T-cell (primary cell): ENCODE measurements around the gene CKLF. TPM values are rescaled to one million over a fixed set of nuclear protein-coding genes. Genes with fewer than 3 reads are reported as not detected.

Source experiments
- ATAC-seq, 4 experiments: fragments of 200-7000 bp in 3 of 4; fragments of 150-1000 bp in 1 of 4; cut with Tn5 transposase; replicated peaks in 1 of 4; 1 replicate in 3 of 4; 2 replicates in 1 of 4; pipeline ENCODE4 v1.10.0; 2021; ENCODE audit warnings: moderate library complexity in 3 of 4, mild to moderate bottlenecking in 2 of 4, moderate number of reproducible peaks in 1 of 4
- CTCF ChIA-PET, 2 donors: fragments of 300-600 bp; sonication (Branson Sonifier 250); formaldehyde crosslinking; loops; one replicate each; lab custom pipeline; 2022; ENCODE audit warnings: antibody characterized with exemption in 2 of 2; lab: Charles Lee
- POLR2A ChIA-PET, 2 donors: fragments of 300-600 bp; sonication (Branson Sonifier 250); formaldehyde crosslinking; loops; one replicate each; lab custom pipeline; 2022; ENCODE audit warnings: antibody characterized with exemption in 2 of 2; lab: Charles Lee
- DNase-seq, 35 experiments: peaks; one replicate each; pipeline versions ENCODE4 v3.0.0 to v3.0.0-alpha.2; 2013 to 2023
- H3K27ac ChIP-seq: one replicate; pipeline ENCODE4 v1.5.1; 2013; ENCODE audit warnings: low read length
- H3K27me3 ChIP-seq, 2 experiments: replicated peaks in 1 of 2; 1 replicate in 1 of 2; 2 replicates in 1 of 2; pipeline versions ENCODE4 v1.6.1 to v1.7.0; 2013; ENCODE audit warnings: low read length in 1 of 2, mixed read lengths in 1 of 2; ENCODE audit not compliant: control insufficient read depth in 2 of 2, insufficient read depth in 2 of 2; ENCODE audit errors: extremely low read depth in 1 of 2
- H3K36me3 ChIP-seq, 2 donors: 1 replicate in 1 of 2; 2 replicates in 1 of 2; pipeline versions ENCODE4 v1.6.1 to v1.7.0; 2013; ENCODE audit warnings: low read length in 1 of 2; ENCODE audit not compliant: control insufficient read depth in 2 of 2, insufficient read depth in 1 of 2; ENCODE audit errors: extremely low read depth in 1 of 2
- H3K4me1 ChIP-seq, 2 experiments: 1 replicate in 1 of 2; 2 replicates in 1 of 2; pipeline versions ENCODE4 v1.6.1 to v1.7.0; 2013; ENCODE audit warnings: low read length in 2 of 2, mixed read lengths in 1 of 2; ENCODE audit not compliant: insufficient read depth in 2 of 2, control insufficient read depth in 1 of 2; ENCODE audit errors: extremely low read depth in 1 of 2
- H3K4me3 ChIP-seq, 2 donors: 1 replicate in 1 of 2; 2 replicates in 1 of 2; pipeline versions ENCODE4 v1.5.1 to v1.7.0; 2013; ENCODE audit warnings: mild to moderate bottlenecking in 2 of 2, low read length in 1 of 2, moderate library complexity in 1 of 2; ENCODE audit not compliant: control insufficient read depth in 1 of 2; ENCODE audit errors: extremely low read depth in 1 of 2
- H3K9me3 ChIP-seq: 2 replicates; pipeline ENCODE4 v1.7.0; 2013
- H3K27ac Mint-ChIP-seq, 2 donors: one replicate each; pipeline ENCODE4 v1.8.0; 2020 to 2021; ENCODE audit warnings: mild to moderate bottlenecking in 2 of 2, mixed read lengths in 2 of 2
- H3K27me3 Mint-ChIP-seq, 2 donors: one replicate each; pipeline ENCODE4 v1.8.0; 2021 to 2022; ENCODE audit warnings: mixed read lengths in 2 of 2
- H3K36me3 Mint-ChIP-seq: one replicate; pipeline ENCODE4 v1.8.0; 2021; ENCODE audit warnings: mixed read lengths
- H3K4me1 Mint-ChIP-seq, 3 donors: one replicate each; pipeline ENCODE4 v1.8.0; 2020 to 2022; ENCODE audit warnings: mixed read lengths in 3 of 3, mild to moderate bottlenecking in 1 of 3
- H3K4me3 Mint-ChIP-seq, 3 donors: one replicate each; pipeline ENCODE4 v1.8.0; 2020 to 2022; ENCODE audit warnings: mild to moderate bottlenecking in 3 of 3, mixed read lengths in 3 of 3, moderate library complexity in 3 of 3
- H3K9me3 Mint-ChIP-seq, 3 donors: one replicate each; pipeline ENCODE4 v1.8.0; 2020 to 2022; ENCODE audit warnings: mixed read lengths in 3 of 3
- WGBS: methylation state at CpG from one replicate; pipeline ENCODE4 v1.1.5; 2013; ENCODE audit warnings: missing lambda C conversion rate; ENCODE audit not compliant: insufficient coverage; 5-methylcytosine and 5-hydroxymethylcytosine counted together
- total RNA-seq, 35 experiments: library from RNA in 6 of 35; stranded (reverse) in 6 of 35; fragments of 120-200 nt in 1 of 35; gene quantifications; one replicate each; pipeline versions ENCODE4 v1.2.1 to v1.2.4 and lab custom pipeline; 2013 to 2026

CKLF gene
- total RNA-seq, 5 donors from 2014 or later (not counting 1 experiment from before 2014, with no cell fraction given): 25.3 to 67.8 (median 58.3) TPM

DNA sequence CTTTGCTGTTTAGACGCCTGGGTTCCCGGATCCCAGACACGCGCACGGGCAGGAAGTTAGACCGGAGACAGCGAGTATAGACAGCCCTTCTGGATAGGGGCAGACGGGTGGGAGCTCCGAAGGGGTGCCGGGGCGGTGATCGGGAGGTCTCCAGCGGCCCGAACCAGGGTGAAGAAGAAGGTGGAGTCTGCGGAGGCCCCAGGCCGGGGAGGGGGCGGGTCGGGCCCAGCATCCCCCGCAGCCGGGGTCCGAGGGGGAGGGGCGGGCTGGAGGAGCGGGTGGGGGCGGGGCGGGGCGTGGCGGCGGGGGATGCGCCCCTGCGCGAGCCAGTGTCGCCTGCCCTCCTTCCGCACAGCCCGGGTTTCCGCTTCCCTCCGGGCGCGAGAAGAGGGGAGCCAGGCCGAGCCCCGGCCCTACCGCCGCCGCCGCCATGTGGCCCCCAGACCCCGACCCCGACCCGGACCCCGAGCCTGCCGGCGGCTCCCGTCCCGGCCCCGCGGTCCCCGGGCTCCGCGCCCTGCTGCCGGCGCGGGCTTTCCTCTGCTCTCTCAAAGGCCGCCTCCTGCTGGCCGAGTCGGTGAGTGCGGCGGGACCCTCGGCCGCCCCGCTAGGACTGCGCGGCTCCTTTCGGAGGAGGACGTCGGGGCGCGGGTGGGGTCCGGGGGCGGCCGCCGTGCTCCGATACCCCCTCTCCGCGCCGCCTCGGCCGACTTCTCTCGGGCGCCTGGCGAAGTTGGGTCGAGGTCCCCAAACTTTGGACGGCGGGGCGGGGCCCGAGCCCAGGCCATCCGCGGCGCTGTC, 52.2 kb downstream of the CKLF start, which contains the start of gene CMTM3:
Gene CMTM3 (plus strand): TSS at position 329 of the 801 bp plus-strand sequence. CDS start 102 bp downstream, at position 431.
- peaks cover 9 to 54% of the 10 kb centered on the region in 2 experiments for H3K4me1 ChIP-seq

GRCh38 chr16:66605177-66605978, 53.0 kb downstream of the CKLF start:
- DNase-seq (peak in 7 of 35 experiments; percentile 21 to 46 (median 28)), ATAC-seq (peak in 3 of 4 experiments; percentile 2 to 6 (median 4))
- H3K27ac ChIP-seq: peak overlapping the region; percentile 74
- H3K36me3 ChIP-seq: peaks cover 5 to 18% of the 10 kb centered on the region in 2 donors
- no peaks in the 10 kb centered on the region for H3K27me3 ChIP-seq
- peak overlapping the region; percentile 60 to 87 for H3K4me3 ChIP-seq
- H3K9me3 ChIP-seq: no peaks in the 10 kb centered on the region
- WGBS: under 1% methylated on average over 45 of the region's 61 CpGs
- POLR2A ChIA-PET: no interaction called here
- Mint-ChIP-seq H3K36me3 (peaks cover 11% of the 10 kb centered on the region), H3K27ac (peak overlapping the region; percentile 89 to 93), H3K27me3 (no peaks in the 10 kb centered on the region), H3K9me3 (peaks cover 0 to 4% (median 0%) of the 10 kb centered on the region in 3 donors), H3K4me3 (peak overlapping the region; percentile 75 to 96 (median 83)), H3K4me1 (peaks cover 40 to 56% (median 47%) of the 10 kb centered on the region in 3 donors)
- CTCF ChIA-PET: interaction anchor here in 1 of 2 donors (1.1 to 2.5 kb wide), 2 partner anchors 42 kb away, joined by 3 to 17 read pairs; no protein-coding TSS in a partner anchor
- H3K4me1 ChIP-seq: peaks cover 9 to 53% of the 10 kb centered on the region in 2 experiments

More for the DNA sequence above, 52.2 kb downstream of the CKLF start, which contains the start of gene CMTM3:
- Histone ChIP-seq H3K4me3 (peak within 1 kb of the TSS; percentile 72 to 87), H3K36me3 (peaks cover 1 to 10% of the 10 kb centered on the region in 2 donors), H3K27ac (peak within 1 kb of the TSS; percentile 74), H3K9me3 (no peaks in the 10 kb centered on the region), H3K27me3 (no peaks in the 10 kb centered on the region)
- peak; percentile 34 to 82 (median 63) for DNase-seq
- peak; percentile 56 to 61 (median 58) for ATAC-seq
- Mint-ChIP-seq H3K27ac (peak within 1 kb of the TSS; percentile 93 to 94), H3K36me3 (peaks cover 3% of the 10 kb centered on the region), H3K9me3 (peaks cover 0 to 4% (median 0%) of the 10 kb centered on the region in 3 donors), H3K27me3 (no peaks in the 10 kb centered on the region), H3K4me3 (peak within 1 kb of the TSS; percentile 86 to 96 (median 90)), H3K4me1 (peaks cover 44 to 62% (median 50%) of the 10 kb centered on the region in 3 donors)
- ChIA-PET POLR2A (no interaction called here), CTCF (interaction anchor here (0.5 to 2.5 kb wide), 7 partner anchors 15 to 285 kb away, joined by 3 to 17 read pairs (median 3); partner anchors contain the start of gene NAE1 (in 1 of the 2))
- WGBS: under 1% methylated on average over 75 of the region's 96 CpGs

DNA sequence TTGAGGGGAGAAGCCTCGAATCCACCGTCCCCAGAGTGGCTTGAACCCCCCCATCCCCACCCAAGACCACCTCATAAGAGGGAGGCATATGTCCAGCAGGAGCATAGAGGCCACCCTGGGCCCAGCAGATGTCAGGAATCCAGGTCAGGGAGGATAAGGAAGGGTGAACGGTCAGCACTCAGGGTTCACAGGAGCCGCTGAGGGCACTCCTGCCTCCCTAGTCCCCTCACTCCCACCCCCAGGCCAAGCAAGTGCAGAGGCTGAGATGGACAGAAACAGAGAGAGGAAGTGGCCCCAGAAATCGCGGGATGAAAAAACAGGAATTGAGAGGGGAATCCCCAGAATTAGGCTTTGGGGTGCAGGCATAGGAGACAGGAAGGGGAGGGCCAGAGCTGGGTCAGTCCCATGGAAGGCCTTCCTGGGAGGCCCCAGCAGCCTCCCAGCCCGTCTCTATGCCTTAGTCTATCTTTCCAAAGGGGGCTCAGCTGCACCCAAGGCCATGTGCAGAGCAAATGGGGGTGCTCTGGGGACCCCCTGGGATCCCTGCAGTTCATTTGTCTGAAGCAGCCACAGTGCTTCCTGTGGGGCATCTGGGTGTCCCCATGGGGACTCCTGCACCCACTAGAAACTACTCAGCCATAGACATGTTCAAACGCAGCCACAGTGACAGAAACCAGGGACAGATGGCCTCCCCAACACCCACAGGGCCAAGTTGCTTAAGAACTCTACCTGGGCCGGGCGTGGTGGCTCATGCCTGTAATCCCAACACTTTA, 53.8 kb downstream of the CKLF start:
- H3K4me3 ChIP-seq: peak overlapping the region; percentile 60 to 87
- DNase-seq (peak in 1 of 35 experiments; percentile 32), ATAC-seq (no peak)
- no peaks in the 10 kb centered on the region for H3K9me3 ChIP-seq
- Mint-ChIP-seq H3K4me1 (peaks cover 35 to 48% (median 40%) of the 10 kb centered on the region in 3 donors), H3K9me3 (no peaks in the 10 kb centered on the region), H3K36me3 (peaks cover 12% of the 10 kb centered on the region), H3K27ac (peak overlapping the region; percentile 89 to 93), H3K27me3 (no peaks in the 10 kb centered on the region), H3K4me3 (peak overlapping the region; percentile 74 to 83 (median 75))
- POLR2A ChIA-PET: no interaction called here
- 13% methylated on average over 3 of the region's 10 CpGs for WGBS
- H3K36me3 ChIP-seq: peaks cover 5 to 26% of the 10 kb centered on the region in 2 donors
- H3K4me1 ChIP-seq: peaks cover 9 to 53% of the 10 kb centered on the region in 2 experiments
- CTCF ChIA-PET: interaction anchor here (1.0 to 1.1 kb wide), 2 partner anchors 42 kb away, joined by 3 read pairs; no protein-coding TSS in a partner anchor
- no peaks in the 10 kb centered on the region for H3K27me3 ChIP-seq
- H3K27ac ChIP-seq: peak overlapping the region; percentile 74

GRCh38 chr16:66608241-66609138, 56.1 kb downstream of the CKLF start:
- Mint-ChIP-seq H3K4me3 (peak overlapping the region in 2 of 3 donors; percentile 17 to 38), H3K36me3 (peaks cover 20% of the 10 kb centered on the region)
- H3K36me3 ChIP-seq: peaks cover 12 to 49% of the 10 kb centered on the region in 2 donors

GRCh38 chr16:66609139-66609510, 56.7 kb downstream of the CKLF start:
- Histone ChIP-seq H3K27me3 (no peaks in the 10 kb centered on the region), H3K4me1 (peaks cover 9 to 41% of the 10 kb centered on the region in 2 experiments), H3K27ac (peak overlapping the region; percentile 44), H3K36me3 (peaks cover 12 to 51% of the 10 kb centered on the region in 2 donors), H3K9me3 (no peaks in the 10 kb centered on the region), H3K4me3 (no peak overlapping the region)
- DNase-seq (no peak), ATAC-seq (no peak)
- ChIA-PET CTCF (interaction anchor here (0.6 to 2.3 kb wide), 18 partner anchors 8 to 259 kb away, joined by 3 to 13 read pairs (median 4); partner anchors contain the start of gene CKLF (in 1 of the 2)), POLR2A (no interaction called here)
- H3K9me3 Mint-ChIP-seq: no peaks in the 10 kb centered on the region
- no peaks in the 10 kb centered on the region for H3K27me3 Mint-ChIP-seq
- H3K4me3 Mint-ChIP-seq: no peak overlapping the region
- peaks cover 25 to 32% (median 30%) of the 10 kb centered on the region in 3 donors for H3K4me1 Mint-ChIP-seq
- 92% methylated on average over 11 of the region's 12 CpGs for WGBS
- no peak overlapping the region for H3K27ac Mint-ChIP-seq
- H3K36me3 Mint-ChIP-seq: peaks cover 20% of the 10 kb centered on the region

More at GRCh38 chr16:66608241-66609138, 56.1 kb downstream of the CKLF start:
- Mint-ChIP-seq H3K27me3 (no peaks in the 10 kb centered on the region), H3K9me3 (no peaks in the 10 kb centered on the region), H3K4me1 (peaks cover 30 to 38% (median 35%) of the 10 kb centered on the region in 3 donors), H3K27ac (peak overlapping the region; percentile 83 to 93)
- H3K27me3 ChIP-seq: no peaks in the 10 kb centered on the region
- DNase-seq (peak; percentile 53 to 88 (median 73)), ATAC-seq (peak; percentile 21 to 41 (median 31))
- peak overlapping the region; percentile 44 for H3K27ac ChIP-seq
- 37% methylated on average over 15 of the region's 17 CpGs for WGBS
- POLR2A ChIA-PET: no interaction called here
- peaks cover 9 to 48% of the 10 kb centered on the region in 2 experiments for H3K4me1 ChIP-seq
- no peak overlapping the region for H3K4me3 ChIP-seq
- H3K9me3 ChIP-seq: no peaks in the 10 kb centered on the region
- CTCF ChIA-PET: interaction anchor here (0.6 to 2.3 kb wide), 19 partner anchors 8 to 260 kb away, joined by 3 to 13 read pairs (median 5); partner anchors contain the start of gene CKLF (in 1 of the 2)
